HG02852 (cell line): ENCODE measurements around the gene GORASP2.
"Not testable (repeated sequence)": the region's sequence is repeated elsewhere in the genome, so short reads cannot be mapped to it uniquely, and the experiment has no call there.

Experiments
- ATAC-seq: cut with Tn5 transposase; IDR thresholded peaks from one replicate; pipeline ENCODE4 v1.9.1; 2021; ENCODE audit warnings: mild to moderate bottlenecking, moderate library complexity; ENCODE audit not compliant: unreplicated experiment

GORASP2 gene

GRCh38 chr2:170928824-170929685 lies at the start of gene GORASP2:
GORASP2 (plus strand) TSS chr2:170929253; CDS start chr2:170929341, 88 bp downstream.
- ATAC-seq: peak; percentile 89

DNA sequence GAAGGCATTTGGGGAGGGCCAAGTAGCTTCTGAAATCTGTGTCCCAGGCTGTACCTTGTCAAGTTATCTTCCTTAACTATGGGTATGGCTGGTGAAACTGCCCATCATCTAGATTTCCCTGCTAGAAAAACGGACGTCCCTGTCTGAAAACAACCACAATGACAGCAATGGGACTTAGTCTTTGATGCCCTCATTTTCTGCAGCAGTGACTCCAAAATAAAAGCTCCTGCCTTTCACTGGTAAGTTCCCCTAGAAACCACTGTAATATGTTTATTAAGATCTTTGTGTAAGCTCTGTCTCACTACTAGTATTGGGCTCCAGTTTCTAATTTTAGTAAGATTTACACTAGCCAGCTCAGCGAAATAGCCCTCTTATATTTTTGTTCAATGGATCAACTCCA lies 47.2 kb upstream of the GORASP2 start:
- no peak for ATAC-seq

DNA sequence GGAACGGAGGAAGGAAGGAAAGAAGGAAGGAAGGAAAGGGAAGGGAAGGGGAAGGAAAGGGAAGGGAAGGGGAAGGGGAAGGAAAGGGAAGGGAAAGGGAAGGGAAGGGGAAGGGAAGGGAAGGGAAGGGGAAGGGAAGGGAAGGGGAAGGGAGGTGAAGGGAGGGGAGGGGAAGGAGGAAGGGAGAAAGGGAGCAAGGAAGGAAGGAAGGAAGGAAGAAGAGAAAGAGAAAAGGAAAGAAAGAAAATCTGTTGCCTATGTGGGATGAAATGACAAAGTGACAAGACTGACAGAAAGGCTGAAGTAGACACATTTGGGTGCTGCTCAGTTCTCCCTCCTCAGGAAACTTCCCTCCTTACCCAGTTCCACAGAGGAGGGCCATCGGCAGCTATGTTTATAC lies 46.3 kb upstream of the GORASP2 start:
- ATAC-seq: no peak

DNA sequence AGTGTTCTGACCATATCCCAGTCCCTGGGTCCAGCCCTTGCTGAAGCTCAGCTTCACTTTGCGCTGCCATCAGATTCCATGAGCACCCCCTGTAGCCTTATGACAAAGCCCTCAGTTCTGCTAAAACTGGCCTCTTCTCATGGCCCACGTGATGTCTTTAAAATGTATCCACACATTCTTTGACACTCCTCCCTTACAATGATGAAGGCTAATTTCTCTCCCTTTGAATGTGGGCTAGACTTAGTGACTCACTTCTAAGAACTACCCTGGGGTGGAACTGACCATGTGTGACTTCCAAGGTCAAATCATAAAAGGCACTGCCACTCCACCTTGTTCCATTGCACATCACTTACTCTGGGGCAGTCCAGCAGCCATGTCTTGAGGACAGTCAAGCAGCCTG lies 45.4 kb upstream of the GORASP2 start:
- no peak for ATAC-seq

DNA sequence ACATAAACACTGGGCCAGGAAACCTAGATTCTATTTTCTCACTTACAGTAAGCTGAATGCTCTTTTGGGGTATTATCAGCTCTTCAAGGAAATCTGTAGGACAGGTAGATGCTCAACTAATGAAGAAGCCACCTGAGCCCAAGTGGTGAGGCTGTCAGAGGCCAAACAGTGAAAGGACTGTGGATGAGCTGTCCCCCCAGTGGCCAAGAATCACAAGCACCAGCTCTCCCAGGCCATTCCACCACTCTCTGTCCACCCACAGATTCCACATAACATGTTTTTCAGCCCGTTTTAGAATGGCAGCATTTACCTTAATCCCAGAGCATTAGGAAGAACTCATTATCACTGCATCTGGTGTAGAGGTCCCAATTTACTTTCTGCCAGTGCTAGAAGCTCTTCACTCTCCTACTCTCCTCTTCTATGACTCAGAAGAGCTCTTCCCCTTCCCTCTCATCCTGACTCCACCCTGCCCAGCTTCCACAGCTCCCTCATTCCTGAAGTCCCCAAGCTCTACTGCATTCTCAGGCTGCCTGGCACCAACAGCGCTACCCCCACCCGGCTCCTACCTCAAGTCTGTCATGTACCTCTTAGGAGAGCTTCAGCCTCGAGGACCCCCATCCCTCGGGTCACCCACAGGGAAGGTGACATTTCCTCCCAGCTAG lies 43.8 kb upstream of the GORASP2 start:
- ATAC-seq: no peak

DNA sequence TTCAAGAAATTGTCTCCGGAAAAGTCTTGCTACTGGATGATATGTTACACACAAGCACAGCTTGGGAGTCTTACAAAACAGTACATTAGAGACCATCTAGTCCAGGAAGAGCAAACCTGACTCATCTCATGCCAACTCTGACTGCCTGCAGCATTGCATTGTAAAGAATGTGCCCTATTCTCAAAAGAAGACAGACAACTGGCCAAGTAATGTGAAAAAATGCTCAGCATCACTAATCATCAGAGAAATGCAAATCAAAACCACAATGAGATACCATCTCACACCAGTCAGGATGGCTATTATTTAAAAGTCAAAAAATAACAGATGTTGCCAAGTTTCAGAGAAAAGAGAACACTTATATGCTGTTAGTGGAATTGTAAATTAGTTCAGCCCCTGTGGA lies 42.7 kb upstream of the GORASP2 start:
- ATAC-seq: no peak

GRCh38 chr2:170887496-170887895 lies 41.6 kb upstream of the GORASP2 start:
- no peak for ATAC-seq

DNA sequence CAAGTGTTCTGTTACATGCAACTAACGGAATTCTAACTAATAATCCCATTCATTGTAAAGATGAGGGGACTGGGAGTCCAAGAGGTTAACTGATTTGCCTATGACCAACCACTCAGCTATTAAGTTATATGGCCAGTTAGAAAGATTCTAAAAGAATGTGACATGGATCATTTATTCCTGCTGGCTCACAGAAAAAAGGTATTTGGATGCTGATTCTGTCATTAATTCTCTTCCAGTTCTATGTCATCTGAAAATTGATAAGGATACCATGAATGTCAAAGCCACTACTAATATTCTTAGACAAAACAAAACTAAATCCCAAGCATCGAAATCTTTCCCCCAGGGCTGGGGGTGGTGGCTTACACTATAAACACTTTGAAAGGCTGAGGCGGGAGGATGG lies 41.2 kb upstream of the GORASP2 start:
- no peak for ATAC-seq

DNA sequence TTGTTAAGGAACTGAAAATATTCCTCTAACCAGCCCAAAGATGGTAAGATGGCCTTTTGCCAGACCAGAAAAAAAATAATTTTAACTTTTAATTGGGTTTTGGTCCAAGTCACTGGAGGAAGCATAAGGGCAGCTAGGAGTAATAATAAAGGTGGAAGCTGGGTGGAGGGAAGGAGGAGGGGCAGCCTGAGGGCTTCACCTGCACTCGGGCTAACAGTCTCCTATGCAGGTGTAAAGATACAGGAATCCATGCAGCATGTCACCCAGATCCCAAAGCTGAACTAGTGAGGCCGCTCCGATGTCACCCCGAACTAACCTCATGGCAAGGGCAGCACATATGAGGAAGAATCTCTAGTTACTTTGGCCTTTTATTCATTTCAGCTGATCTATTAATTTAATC lies 37.2 kb upstream of the GORASP2 start:
- ATAC-seq: no peak

- no peak for ATAC-seq
These were observed 36.6 kb upstream of the GORASP2 start for GRCh38 chr2:170892391-170892951.

DNA sequence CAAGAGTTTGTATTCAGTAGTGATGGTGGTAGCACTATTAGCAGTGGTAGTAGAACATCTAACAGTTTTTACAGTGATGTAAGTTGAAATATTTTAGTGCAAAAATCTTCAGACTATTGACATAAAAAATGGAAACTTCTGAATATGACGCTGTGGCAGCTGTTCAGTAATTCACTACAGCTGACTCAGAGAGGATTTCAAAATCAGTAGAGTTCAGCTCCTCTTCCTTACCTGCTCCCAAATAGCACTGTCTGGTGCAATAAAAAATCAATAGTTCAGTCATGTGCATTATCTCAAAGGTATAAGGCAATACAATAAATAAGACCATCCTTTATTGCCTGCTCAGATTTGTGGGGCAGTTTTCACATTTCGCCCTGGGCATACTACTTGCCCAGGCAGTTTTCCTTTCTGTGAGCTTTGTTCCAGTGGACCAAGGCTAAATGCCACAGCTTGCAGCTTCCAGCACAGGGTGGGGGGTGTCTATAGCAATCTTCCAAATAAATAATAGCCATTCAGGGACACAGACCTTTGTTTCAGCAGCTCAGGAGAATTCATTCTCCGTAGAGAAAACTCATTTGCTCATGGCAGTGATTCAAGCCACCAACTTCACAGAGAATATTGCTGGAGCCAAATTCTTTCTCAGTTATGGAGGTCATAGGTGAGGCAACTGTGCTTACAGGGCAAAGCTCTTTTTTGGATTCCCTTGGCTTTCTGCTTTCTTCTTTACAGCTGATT lies 33.9 kb upstream of the GORASP2 start:
- no peak for ATAC-seq

- ATAC-seq: no peak
These were observed 32.4 kb upstream of the GORASP2 start for GRCh38 chr2:170896622-170897021.

DNA sequence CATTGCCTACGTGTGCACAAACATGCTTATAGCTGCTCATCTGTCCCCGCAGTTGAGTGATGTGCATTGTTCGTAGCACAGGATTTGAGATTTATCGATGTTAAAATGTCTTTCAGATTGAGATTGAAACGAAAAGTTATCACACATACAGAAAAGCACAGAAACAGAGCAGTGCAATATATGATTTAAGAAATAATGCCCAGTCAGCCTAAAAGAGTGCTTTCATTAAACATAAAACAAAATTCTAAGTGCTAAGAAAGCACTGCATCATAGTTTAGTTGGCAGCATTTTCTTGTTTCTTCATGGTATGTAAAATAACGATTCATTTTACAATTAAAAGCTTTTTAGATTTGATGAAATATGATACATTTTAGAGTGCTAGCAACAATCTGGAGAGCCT lies 31.9 kb upstream of the GORASP2 start:
- no peak for ATAC-seq

DNA sequence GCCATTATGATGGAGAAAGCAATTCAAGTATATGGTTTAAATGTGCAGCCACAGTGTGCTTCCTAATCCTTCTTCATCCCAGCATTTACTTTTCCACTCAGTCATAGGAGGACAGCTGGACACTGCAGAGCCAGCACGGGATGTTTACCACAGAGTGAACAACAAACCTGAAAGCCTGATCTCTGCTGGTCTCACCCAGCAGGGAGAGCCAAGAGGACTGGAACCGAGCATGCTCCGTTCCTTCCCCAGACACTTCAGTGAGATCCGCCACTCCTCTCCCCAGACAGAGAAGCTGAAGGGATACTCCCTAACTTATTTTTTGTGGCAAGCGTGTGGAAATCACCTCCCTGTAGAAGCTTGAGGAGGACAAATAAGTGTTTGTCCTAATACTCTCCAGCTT lies 23.2 kb upstream of the GORASP2 start:
- no peak for ATAC-seq

- ATAC-seq: no peak
These were observed 17.7 kb upstream of the GORASP2 start for GRCh38 chr2:170911314-170911889.

DNA sequence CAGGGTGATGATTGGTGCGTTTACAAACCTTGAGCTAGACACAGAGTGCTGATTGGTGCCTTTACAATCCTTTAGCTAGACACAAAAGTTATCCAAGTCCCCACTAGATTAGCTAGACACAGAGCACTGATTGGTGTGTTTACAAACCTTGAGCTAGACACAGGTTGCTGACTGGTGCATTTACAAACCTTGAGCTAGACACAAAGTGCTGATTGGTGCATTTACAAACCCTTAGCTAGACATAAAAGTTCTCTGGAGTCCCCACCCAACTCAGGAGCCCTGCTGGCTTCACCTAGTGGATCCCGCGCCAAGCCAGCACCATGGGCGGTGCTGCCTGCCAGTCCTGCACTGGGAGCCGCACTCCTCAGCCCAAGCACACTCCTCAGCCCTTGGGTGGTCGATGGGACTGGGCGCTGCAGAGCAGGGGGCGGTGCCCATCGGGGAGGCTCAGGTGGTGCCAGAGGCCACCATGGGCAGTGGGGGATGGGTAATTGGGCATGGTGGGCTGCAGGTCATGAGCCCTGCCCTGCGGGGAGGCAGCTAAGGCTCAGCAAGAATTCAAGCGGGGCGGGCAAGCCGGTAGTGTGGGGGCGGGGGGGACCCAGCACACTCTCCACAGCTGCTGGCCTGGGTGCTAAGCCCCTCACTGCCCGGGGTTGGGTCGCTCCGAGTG lies 13.9 kb upstream of the GORASP2 start:
- ATAC-seq: not testable (repeated sequence)

DNA sequence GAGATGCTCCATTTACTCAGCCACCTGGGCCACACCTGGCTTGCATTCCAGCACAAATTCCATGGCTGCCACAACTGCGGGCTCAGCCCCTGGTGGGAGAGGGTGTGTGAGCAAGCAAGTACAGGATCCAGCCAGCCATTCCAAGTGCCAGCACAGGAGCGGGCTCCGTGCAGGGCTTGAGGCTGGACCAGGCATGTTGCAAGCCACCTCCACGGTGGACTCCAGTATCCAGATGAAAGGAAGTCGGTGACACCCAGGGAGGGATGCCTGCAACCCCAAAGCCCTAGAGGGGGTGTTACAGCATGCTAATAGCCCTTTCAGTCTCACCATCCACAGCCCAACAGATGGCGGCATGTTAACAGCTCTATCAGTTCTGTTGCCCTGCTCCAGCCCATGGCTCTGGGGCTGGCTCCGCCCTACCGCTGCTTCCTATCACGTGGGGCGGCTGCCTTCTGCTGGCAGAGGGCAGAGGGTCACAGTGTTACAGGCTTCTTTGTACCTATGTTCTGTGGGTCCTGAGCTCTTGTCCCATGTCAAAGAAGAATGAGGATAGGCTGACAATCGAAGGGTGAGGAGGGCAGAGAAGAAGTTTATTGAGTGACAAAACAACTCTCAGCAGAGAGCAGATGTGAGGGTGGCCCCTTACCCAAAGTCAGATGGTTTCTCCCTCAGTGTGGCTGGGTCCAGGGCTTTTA lies 11.7 kb upstream of the GORASP2 start:
- no peak for ATAC-seq

GRCh38 chr2:170917957-170918356 lies 11.1 kb upstream of the GORASP2 start:
- no peak for ATAC-seq

GRCh38 chr2:170921873-170922272 lies 7.2 kb upstream of the GORASP2 start:
- not testable (repeated sequence) for ATAC-seq
